Measurements from ENCODE around the gene SRRM2.
"Not testable (repeated sequence)": the region's sequence is repeated elsewhere in the genome, so short reads cannot be mapped to it uniquely, and the experiment has no call there.

The SRRM2 gene

GRCh38 chr16:2715519-2715918 is 36.9 kb upstream of the SRRM2 start:
- peak; percentile 74 for DNase-seq

GRCh38 chr16:2715966-2716885 is 36.2 kb upstream of the SRRM2 start:
- DNase-seq = no peak

DNA sequence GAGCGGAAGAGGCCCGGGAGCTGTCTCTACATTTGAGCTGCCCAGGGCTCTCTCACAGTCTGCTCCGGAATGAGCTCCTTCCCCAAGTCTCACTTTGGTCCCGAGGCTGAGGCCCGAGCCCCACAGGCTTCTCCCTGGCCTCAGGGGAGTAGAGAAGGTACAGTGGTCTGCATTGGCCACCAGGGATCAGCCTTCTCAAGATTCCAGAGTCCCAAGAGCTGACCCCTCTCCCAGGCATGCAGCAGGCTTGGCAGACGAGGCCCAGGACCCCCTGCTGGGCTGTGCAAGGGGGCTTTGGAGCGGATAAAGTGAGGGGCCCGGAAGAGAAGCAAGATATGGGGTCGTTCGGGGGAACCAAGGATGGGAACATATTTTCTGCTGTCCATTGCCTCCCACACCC is 35.5 kb upstream of the SRRM2 start:
- no peak for DNase-seq

DNA sequence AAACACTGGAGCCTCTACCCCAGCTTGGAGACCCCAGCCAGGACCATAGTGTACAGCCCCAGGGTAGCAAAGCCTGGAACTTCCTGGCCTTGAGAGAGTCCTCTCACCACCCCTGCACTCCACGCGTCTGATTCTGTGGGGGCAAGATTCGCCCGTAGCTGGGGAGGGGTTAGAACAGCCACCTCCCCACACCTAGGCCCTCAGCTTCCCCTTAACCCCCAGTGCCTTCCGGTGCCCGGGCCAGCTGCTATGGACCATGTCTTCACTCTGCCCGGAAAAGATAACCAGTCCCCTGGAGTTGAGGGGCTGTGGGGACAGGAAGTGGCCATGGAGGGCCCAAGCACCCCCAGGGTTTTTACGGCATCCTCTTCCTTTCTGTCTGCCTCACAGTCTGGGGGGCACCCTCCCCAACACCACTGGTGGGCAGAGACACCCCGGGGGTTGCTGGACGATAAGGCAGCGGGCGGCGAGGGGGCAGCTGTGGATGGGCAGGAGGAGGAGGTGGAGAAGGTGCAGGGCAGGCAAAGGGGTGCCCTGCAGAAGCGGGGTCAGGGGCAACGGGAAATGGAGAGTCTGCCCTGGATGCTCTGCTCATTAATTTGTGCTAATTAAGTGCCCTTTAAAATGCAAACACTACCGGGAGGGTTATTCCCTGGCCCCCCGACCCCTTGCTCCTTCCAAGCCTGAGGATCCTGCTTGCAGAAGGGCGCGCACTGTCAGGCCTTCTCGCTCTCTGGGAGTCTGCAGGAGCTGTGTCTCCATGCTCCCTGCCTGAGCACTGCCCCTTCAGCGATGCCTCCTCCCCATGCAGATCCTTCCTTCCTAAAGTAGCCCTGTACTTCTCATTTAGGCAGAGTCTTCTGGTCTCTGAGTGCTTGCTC is 34.8 kb upstream of the SRRM2 start:
- no peak for DNase-seq

DNA sequence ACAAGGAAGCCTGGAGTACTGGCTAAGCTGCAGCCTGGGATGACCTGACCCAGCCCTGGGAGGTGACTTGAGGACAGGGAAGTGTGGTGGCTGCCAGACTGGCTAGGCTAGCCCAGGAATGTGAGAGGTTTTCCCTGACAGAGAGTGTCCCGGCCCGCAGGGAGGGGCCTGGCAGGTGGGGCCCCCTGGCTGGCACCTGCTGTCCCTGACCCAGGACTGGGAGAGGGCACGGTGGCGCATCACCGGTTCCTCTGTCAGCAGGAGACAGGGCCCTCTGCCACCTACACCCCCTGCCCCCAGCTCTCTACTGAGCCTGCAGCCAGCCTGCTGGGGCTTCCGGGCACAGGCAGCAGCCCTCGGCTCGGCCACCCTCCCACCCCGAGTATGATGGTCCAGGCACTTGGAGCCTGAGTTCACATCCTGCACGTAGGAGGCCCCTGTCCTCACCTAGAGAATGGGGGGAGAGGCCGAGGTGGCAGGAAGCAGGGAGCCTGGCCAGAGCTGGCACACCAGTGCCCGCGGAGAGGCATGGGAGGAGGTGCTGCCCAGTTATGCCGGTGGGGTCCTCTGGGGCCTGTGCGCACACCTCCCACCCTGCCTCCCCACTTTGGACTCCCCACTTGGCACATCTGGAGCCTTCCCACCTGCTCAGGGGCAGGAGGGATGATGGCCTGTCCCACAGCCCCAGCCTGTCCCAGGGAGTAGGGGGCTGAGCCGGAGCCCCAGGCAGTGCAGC is 32.9 kb upstream of the SRRM2 start:
- no peak for DNase-seq

DNA sequence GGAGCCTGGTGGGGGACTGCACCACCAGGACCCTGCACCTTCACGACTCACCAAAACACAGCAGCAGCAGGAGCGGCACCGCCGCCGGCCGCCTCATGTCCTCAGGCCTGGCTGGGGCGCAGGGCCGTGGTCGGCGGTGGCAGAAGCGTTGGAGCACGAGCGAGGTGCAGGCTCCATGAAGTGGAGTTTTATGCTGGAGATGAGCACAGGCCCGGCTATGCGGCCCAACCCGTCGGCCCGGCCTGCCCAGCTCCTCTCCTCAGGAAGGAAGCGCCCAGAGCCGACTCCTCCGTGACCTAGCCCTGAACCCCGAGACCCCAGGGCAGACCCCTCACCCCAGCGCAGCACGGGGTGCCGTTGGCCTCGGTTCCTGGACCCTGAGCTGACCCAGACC is 32.4 kb upstream of the SRRM2 start, which contains the start of gene PRSS27:
Gene PRSS27 (minus strand): TSS at position 161 of the 394 bp plus-strand sequence. CDS start 64 bp downstream, at position 97.
- DNase-seq = no peak

DNA sequence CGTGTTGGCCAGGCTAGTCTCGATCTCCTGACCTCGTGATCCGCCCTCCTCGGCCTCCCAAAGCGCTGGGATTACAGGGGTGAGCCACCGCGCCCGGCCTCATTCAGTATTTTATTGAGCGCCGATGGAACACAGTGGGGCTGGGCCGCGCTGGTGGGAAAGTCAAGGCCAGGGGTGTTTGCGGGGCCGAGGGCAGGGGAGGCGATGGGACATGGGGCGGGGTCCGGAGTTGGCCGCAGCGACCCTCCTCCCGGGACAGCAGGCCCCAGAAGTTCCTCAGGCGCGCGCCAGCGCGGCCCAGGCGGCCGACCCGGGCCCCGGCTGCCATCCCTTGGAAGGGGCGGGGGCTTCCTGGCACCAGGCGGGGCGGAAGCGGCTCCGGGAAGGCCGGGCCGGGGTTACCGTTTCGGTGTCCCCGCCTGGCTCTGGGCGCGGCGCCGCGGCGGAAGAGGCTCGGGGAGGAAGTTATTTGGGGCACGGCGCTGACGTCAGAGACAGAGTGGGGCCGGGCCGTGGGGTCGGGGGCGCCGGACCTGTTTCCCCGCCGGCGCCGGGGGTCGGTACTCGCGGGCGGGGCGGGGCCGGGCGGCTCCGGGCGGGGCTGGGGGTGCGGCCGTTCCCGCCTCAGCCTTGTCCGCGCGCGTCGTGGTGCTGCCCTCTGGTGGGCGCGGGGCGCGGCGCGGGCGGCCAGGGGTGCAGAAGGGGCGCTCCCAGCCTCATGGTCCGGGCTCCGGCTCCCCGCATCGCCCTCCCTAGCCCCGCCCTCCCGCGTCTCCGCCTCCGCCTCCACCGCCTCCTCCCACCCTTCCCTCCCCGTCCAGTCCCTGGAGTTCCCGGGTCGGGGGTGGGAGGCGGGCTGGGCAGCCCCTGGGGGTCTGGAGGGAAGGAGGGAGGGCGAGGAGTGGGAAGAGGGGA is 31.5 kb upstream of the SRRM2 start:
- DNase-seq = peak; percentile 79

GRCh38 chr16:2721634-2722173 is 30.7 kb upstream of the SRRM2 start:
- DNase-seq = not testable (repeated sequence)

GRCh38 chr16:2724088-2724676 is 28.3 kb upstream of the SRRM2 start:
- DNase-seq = no peak

GRCh38 chr16:2724816-2725348 is 27.6 kb upstream of the SRRM2 start:
- DNase-seq = no peak

GRCh38 chr16:2726923-2727322 is 25.5 kb upstream of the SRRM2 start:
- no peak for DNase-seq

GRCh38 chr16:2728034-2728433 is 24.4 kb upstream of the SRRM2 start:
- no peak for DNase-seq

DNA sequence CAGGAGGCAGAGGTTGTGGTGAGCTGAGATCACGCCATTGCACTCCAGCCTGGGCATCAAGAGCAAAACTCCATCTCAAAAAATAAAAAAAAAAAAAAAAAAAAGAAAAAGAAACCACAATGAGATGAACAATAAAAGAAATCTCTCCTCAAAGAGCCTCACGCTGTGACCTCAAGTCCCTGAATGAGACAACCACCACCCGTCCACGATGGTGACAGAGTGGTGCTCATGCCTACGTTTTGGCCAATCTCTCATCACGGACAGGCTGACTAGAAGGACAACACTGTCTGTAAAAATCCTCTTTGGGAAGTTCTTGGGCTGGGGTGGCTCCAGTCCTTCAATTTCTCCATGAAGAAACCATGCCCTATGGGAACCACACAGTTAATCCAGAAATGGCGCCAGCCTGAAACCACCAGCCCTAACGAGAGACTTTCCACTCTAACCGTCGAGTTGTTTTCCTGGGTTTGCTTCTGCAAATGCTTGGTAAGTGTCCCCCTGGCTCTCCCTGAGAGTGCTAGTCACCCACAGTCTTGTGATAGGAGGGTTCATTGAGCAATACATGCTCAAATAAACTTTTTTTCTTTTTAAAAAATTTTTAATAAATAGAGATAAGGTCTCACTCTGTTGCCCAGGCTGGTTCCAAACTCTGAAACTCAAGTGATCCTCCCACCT is 17.5 kb upstream of the SRRM2 start:
- DNase-seq = no peak

DNA sequence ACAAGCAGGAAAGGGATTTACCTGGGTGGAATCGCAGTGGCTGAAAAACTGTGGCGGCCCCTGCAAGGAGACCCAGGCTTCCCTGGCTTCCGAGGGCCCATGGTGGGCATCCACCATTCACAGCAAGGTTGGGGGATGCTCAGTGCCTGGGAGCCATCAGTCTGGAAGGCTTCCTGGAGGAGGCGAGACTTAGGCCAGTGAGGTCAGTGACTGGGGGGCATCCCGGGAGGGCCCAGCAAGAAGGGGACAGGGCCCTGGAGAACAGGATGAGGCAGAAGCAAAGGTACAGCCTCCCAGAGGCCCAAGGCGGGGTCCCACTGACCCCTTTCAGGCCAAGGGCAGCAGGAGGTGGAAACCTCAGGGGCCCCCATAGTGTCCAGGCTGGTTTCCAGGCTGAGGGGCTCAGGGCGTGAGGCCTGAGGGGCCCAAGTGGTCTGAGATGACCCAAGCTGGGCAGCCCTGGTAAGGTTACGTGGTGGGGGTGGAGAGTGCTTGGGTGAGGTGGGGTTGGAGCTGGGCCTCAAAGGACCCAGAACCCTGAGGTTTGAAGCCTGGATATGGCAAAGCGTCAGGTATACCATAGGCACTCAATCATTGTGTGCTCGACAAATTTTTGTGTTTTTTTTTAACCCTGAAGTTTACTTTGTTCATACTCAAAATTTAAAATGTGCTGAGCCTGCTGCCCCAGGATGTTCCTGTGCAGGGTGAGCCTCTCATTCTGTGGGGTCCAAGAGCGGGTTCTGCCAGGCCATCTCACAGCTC is 15.8 kb upstream of the SRRM2 start:
- no peak for DNase-seq

GRCh38 chr16:2737238-2737605 is 15.2 kb upstream of the SRRM2 start:
- DNase-seq = no peak

- no peak for DNase-seq
Observed at GRCh38 chr16:2737895-2738418, 14.5 kb upstream of the SRRM2 start.

- DNase-seq = no peak
Observed at GRCh38 chr16:2738615-2739014, 13.8 kb upstream of the SRRM2 start.

GRCh38 chr16:2739625-2740430 is 12.6 kb upstream of the SRRM2 start:
- no peak for DNase-seq

Data from activated effector memory CD4-positive, alpha-beta T cell treated with Interleukin-2 at 50 U/mL for 16 hours (primary cell).